Right cardiac atrium (tissue), 5 donors: ENCODE data around the gene SPATA33. TPM values are rescaled to one million over a fixed set of nuclear protein-coding genes. Genes with fewer than 3 reads are reported as not detected.
A peak's percentile ranks its signal among the peaks of the same experiment; 100 is the strongest.
"Not testable (repeated sequence)": the region's sequence is repeated elsewhere in the genome, so short reads cannot be mapped to it uniquely, and the experiment has no call there.

ENCODE experiments used
- ATAC-seq, 2 donors: fragments of 200-7000 bp; cut with Tn5 transposase; one replicate each; pipeline versions ENCODE4 v1.8.0 to v1.9.1; 2020; ENCODE audit warnings: moderate library complexity in 2 of 2, mild to moderate bottlenecking in 1 of 2
- DNase-seq, 3 donors: peaks; one replicate each; pipeline ENCODE4 v3.0.0-alpha.2; 2020
- H3K27ac ChIP-seq: one replicate; pipeline ENCODE4 v1.5.1; 2013; ENCODE audit warnings: mild to moderate bottlenecking, low read length, control low read depth, moderate library complexity
- H3K27me3 ChIP-seq: one replicate; pipeline ENCODE4 v1.6.1; 2013; ENCODE audit not compliant: control insufficient read depth, insufficient read depth
- H3K4me1 ChIP-seq: one replicate; pipeline ENCODE4 v1.6.1; 2013; ENCODE audit warnings: low read length; ENCODE audit not compliant: control insufficient read depth, insufficient read depth
- H3K4me3 ChIP-seq: one replicate; pipeline ENCODE4 v1.5.1; 2013; ENCODE audit warnings: low read length, control low read depth
- H3K9me3 ChIP-seq: one replicate; pipeline ENCODE4 v1.6.1; 2013; ENCODE audit warnings: low read length; ENCODE audit not compliant: control insufficient read depth
- WGBS: extraction: QIAGEN DNeasy Blood & Tissue Kit; methylation state at CpG from one replicate; pipeline ENCODE4 v1.1.7; 2013; 5-methylcytosine and 5-hydroxymethylcytosine counted together
- intact Hi-C, 4 donors: fragments of 100-400 bp; cut with DNase I; formaldehyde crosslinking; loops; one replicate each; pipeline versions ENCODE4 v1.11.0 to v1.14.0; 2022 to 2023
- polyA plus RNA-seq: library from polyadenylated mRNA; stranded (reverse); fragments of 200-250 nt; gene quantifications from one replicate; pipeline ENCODE4 v1.2.3, GENCODE V29; 2013
- total RNA-seq, 4 donors: library from RNA; stranded (reverse); fragmentation: NEBNext Ultra II Directional; extraction: Animal tissue kit (Norgen Biotek cat#: 25700); gene quantifications; one replicate each; pipeline ENCODE4 v1.2.1, GENCODE V29; 2021
- donor health status: healthy with polysubstance abuse.
- donor health status: DM: no; HTN: yes; CAD: no.
- donor health status: DM: no; HTN: no; CAD: no.
- donor health status: DM: no; HTN: yes; CAD: no; lungs with severe emphysema.
- donor health status: DM: yes; HTN: yes; CAD: no.

The SPATA33 gene
- total and polyA plus RNA-seq, 5 donors: 1.4 to 5.3 (median 2.9) TPM

GRCh38 chr16:89696670-89697128, 39.1 kb downstream of the SPATA33 start:
- Histone ChIP-seq H3K4me3 (no peak overlapping the region), H3K9me3 (no peaks in the 10 kb centered on the region), H3K27ac (no peak overlapping the region), H3K27me3 (no peaks in the 10 kb centered on the region), H3K4me1 (peaks cover 3% of the 10 kb centered on the region)
- ATAC-seq (no peak), DNase-seq (peak in 2 of 3 donors; percentile 7 to 61)
- intact Hi-C loops: no loop called here
- 74% methylated on average over 18 of the region's 18 CpGs for WGBS

GRCh38 chr16:89697161-89697615, 39.6 kb downstream of the SPATA33 start:
- H3K4me1 ChIP-seq: peaks cover 3% of the 10 kb centered on the region
- intact Hi-C loops: no loop called here

GRCh38 chr16:89697616-89698331, 40.1 kb downstream of the SPATA33 start:
- 86% methylated on average over 32 of the region's 32 CpGs for WGBS
- Histone ChIP-seq H3K4me3 (no peak overlapping the region), H3K27me3 (no peaks in the 10 kb centered on the region), H3K4me1 (peaks cover 3% of the 10 kb centered on the region), H3K9me3 (no peaks in the 10 kb centered on the region), H3K27ac (no peak overlapping the region)
- DNase-seq (peak in 2 of 3 donors; percentile 27 to 67), ATAC-seq (no peak)
- intact Hi-C loops: no loop called here

More at GRCh38 chr16:89697161-89697615, 39.6 kb downstream of the SPATA33 start:
- no peaks in the 10 kb centered on the region for H3K27me3 ChIP-seq
- H3K9me3 ChIP-seq: no peaks in the 10 kb centered on the region
- ATAC-seq (no peak), DNase-seq (peak in 2 of 3 donors; percentile 31 to 68)
- no peak overlapping the region for H3K27ac ChIP-seq
- WGBS: 94% methylated on average over 19 of the region's 19 CpGs
- no peak overlapping the region for H3K4me3 ChIP-seq

- ATAC-seq, intact Hi-C loops, H3K9me3 ChIP-seq, H3K27me3 ChIP-seq, H3K4me1 ChIP-seq, H3K27ac ChIP-seq, DNase-seq, H3K4me3 ChIP-seq: not testable (repeated sequence)
- 97% methylated on average over 14 of the region's 14 CpGs for WGBS
Measured at GRCh38 chr16:89698717-89699116, 41.1 kb downstream of the SPATA33 start.

GRCh38 chr16:89699629-89700099, 42.0 kb downstream of the SPATA33 start:
- not testable (repeated sequence) for H3K4me1 ChIP-seq, H3K27me3 ChIP-seq, DNase-seq, H3K27ac ChIP-seq, ATAC-seq, H3K4me3 ChIP-seq, H3K9me3 ChIP-seq
- intact Hi-C loops: loop anchor here in 3 of 4 donors (5.0 to 10.0 kb wide), 3 partner anchors 95 to 165 kb away; no protein-coding TSS in a partner anchor
- WGBS: 56% methylated on average over 18 of the region's 18 CpGs

- under 1% methylated on average over 30 of the region's 30 CpGs for WGBS
- Histone ChIP-seq H3K4me1 (peaks cover 3% of the 10 kb centered on the region), H3K27ac (peak overlapping the region; percentile 27), H3K27me3 (no peaks in the 10 kb centered on the region), H3K9me3 (no peaks in the 10 kb centered on the region), H3K4me3 (peak overlapping the region; percentile 65)
- ATAC-seq: peak; percentile 82
- intact Hi-C loops: loop anchor here in 3 of 4 donors (5.0 to 10.0 kb wide), 3 partner anchors 95 to 165 kb away; no protein-coding TSS in a partner anchor
- peak; percentile 99 for DNase-seq
Measured at GRCh38 chr16:89700100-89700648, 42.5 kb downstream of the SPATA33 start.

GRCh38 chr16:89700649-89701424, 43.2 kb downstream of the SPATA33 start:
- ATAC-seq: peak; percentile 8 to 18
- Histone ChIP-seq H3K4me3 (peak overlapping the region; percentile 65), H3K27ac (peak overlapping the region; percentile 27), H3K27me3 (no peaks in the 10 kb centered on the region), H3K4me1 (peaks cover 3% of the 10 kb centered on the region), H3K9me3 (no peaks in the 10 kb centered on the region)
- peak; percentile 36 to 77 (median 74) for DNase-seq
- intact Hi-C loops: loop anchor here in 3 of 4 donors (5.0 to 10.0 kb wide), 3 partner anchors 94 to 164 kb away; no protein-coding TSS in a partner anchor
- WGBS: 2% methylated on average over 78 of the region's 78 CpGs

- peak within 1 kb of the TSS; percentile 65 for H3K4me3 ChIP-seq
- intact Hi-C loops: loop anchor here in 3 of 4 donors (5.0 to 10.0 kb wide), 3 partner anchors 93 to 163 kb away; no protein-coding TSS in a partner anchor
- no peaks in the 10 kb centered on the region for H3K9me3 ChIP-seq
- H3K4me1 ChIP-seq: peaks cover 3% of the 10 kb centered on the region
- no peaks in the 10 kb centered on the region for H3K27me3 ChIP-seq
- DNase-seq (peak; percentile 85 to 96 (median 94)), ATAC-seq (peak; percentile 74 to 81)
- WGBS: 2% methylated on average over 97 of the region's 97 CpGs
- peak within 1 kb of the TSS; percentile 27 for H3K27ac ChIP-seq
Measured at GRCh38 chr16:89701425-89702406, 44.1 kb downstream of the SPATA33 start, which contains the start of gene SPATA2L. TSS of gene SPATA2L (minus strand) at chr16:89701705. CDS start at chr16:89701232, 473 bp downstream.

- DNase-seq (peak in 1 of 3 donors; percentile 14), ATAC-seq (no peak)
- Histone ChIP-seq H3K9me3 (no peaks in the 10 kb centered on the region), H3K4me1 (peaks cover 3% of the 10 kb centered on the region), H3K27ac (no peak overlapping the region), H3K27me3 (no peaks in the 10 kb centered on the region), H3K4me3 (no peak overlapping the region)
- intact Hi-C loops: loop anchor here in 3 of 4 donors (5.0 to 10.0 kb wide), 3 partner anchors 91 to 161 kb away; no protein-coding TSS in a partner anchor
- WGBS: 76% methylated on average over 13 of the region's 13 CpGs
Measured at GRCh38 chr16:89704281-89704680, 46.6 kb downstream of the SPATA33 start.
